HG03280 (cell line): ENCODE data around the gene RHBG.
"Not testable (repeated sequence)": the region's sequence is repeated elsewhere in the genome, so short reads cannot be mapped to it uniquely, and the experiment has no call there.

Experiments used
- ATAC-seq: cut with Tn5 transposase; IDR thresholded peaks from one replicate; pipeline ENCODE4 v1.9.1; 2021; ENCODE audit warnings: mild to moderate bottlenecking, moderate library complexity; ENCODE audit not compliant: unreplicated experiment

The RHBG gene

DNA sequence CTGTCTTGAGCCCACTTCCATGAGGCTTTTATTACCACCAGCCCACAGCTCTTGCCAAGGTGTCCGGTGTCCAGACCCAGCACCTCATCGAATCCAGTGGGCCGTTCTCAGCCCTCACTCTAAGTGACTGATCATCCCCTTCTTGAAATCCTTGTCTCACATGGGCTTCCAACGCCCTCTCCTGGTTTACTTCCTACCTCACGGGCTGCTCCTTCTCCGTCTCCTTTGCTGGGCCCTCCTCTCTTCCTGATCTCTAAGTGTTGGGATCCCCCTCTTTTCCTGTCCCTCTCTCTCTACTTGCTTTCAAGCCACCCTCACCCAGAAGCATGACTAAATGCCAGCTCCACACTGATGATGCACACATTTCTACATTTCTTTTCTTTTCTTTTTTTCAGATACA is 9.0 kb upstream of the RHBG start:
- no peak for ATAC-seq

DNA sequence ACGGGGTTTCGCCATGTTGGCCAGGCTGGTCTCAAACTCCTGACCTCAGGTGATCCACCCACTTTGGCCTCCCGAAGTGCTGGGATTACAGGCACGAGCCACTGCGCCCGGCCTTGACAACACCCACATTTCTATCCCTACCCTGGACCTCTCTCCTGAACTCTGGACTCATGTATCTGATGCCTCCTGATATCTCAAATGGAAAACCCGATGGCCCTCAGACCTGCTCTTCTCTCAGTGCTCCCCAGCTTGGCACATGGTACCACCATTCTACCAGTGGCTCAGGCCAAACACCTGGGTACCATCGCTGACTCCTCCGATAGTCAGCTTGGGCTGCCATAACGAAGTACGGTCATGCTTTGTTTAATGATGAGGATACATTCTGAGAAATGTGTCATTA is 8.5 kb upstream of the RHBG start:
- ATAC-seq, result no peak

DNA sequence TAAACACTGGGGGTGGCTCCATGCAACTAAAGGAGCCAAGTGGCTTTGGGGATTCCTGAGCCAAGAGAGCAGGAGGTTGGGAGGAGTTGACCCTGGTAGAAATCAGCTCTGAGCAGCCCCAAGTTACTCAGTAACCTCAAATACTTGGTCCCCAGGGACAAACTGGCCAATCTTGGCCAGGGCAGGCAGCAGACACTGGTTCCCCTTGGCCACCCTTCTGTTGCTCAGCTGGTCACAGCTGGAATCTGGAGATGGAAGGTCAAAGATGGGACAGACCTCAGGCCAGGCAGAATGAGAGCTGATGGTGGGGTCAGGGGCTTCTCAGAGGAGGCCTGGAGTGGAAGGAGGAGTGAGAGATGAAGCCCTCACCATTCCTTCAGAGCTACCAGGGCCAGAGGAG is 3.3 kb upstream of the RHBG start:
- ATAC-seq, result no peak

DNA sequence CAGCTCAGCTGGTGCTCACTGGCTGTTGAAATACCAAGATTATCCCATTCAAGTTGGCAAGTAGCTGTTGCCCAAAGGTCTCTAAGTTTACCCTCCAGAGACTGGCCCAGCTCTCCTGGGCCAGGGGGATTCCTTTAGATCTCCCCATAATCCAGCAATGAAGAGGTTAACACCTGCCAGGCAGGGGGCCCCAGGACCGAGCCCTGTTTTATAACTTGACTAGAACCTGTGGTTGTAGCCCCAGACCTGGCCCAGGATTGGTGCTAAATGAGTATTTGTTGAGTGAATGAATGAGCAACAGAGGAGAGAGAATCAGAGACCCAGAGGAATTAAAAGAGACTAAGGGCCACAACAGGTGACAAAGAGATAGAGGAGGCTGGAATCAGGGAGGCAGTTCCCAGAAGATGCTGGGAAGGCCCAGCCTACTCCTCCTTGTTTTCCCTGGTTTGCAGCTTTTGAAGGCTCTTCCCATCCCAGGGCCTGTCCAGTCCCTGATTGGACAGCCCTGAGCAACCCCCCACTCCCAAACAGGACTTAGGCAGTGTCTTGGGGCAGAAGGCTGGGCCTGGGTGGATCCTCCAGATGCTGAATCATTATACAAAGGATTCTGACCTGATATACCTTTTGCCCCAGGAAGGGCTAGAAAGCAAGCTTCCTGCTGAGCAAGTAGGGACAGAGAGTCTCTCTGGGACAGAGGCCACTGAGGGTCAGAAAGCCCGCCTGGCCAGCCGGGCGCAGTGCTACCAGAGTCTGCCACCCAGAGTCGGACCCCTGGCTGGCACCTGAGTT is 2.4 kb upstream of the RHBG start:
- ATAC-seq, result no peak

DNA sequence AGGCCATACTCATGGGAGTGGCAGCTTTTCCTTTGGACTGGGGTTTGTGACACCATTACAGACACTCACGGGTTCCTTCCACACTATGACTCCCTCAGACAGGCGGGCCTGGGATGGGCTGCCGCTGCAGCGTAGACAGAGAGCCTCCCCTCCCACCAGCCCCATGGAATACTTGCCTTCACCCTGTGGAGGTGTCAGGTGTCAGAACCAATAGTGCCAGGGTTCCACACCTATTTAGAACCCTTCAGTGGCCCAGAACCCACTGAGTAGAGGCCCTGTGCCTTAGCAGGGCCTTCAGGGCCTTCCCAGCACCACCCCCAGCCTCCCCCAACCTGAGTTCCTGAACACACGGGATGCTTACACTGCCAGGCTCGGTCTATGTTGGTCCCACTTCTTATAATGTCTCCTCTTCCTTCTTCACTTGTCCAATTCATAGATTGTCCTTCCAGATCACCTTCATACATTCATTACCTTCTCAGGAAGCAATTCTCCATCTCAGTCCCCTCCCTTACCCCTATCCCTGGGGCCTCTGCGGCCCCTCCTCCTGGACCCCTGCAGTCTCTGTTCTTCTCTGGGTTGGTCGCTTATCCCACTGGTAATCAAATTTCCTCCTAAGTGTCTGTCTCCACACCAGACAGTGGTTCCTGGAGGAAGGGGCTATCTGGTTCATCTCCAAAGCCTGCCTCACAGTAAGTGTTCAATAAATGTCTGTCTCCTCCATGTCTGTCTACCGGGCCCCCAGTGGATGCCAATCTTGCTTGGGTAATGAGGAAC is 1.4 kb upstream of the RHBG start:
- ATAC-seq, result no peak

DNA sequence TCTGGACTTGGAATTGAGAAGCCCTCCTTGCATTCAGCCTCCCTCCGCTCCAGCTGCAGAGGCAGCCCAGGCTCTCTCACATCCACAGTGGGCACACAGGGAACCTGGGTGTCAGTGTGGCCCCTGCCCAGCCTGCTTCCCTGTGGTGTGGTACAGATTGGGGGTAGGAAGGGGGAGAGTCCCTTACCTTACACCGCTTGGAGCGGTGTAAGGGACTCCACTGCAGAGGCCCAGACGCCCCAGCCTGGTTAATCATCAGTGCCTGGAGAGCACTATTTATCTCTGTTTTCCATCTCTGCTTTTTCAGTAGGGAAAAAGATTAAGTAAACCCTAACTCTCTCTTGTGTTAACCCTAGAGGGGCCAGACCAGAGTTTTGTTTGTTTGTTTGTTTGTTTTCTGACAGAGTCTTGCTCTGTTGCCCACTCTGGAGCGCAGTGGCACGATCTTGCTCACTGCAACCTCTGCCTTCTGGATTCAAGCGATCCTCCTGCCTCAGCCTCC is 803 bp upstream of the RHBG start:
- no peak for ATAC-seq

DNA sequence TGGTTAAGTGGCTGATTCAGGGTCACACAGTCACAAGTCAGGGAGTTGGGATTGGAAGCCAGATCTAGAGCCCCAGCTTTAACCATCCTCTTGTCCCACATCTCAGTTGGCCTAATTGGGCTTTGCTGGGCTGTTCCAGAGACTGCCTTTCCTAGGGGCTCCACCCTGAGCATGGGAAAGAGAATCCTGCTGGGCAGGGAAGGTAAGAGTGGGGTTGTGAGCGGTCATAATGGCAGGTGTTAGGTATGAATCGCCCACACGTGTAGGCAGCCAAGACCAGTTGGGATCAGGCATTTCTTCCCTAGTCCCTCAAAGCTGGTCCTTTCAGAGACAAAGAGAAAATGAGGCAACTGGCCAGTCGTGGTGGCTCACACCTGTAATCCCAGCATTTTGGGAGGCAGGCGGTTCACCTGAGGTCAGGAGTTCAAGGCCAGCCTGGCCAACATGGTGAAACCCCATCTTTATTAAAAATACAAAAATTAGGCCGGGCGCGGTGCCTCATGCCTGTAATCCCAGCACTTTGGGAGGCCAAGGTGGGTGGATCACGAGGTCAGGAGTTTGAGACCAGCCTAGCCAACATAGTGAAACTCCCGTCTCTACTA is 775 bp downstream of the RHBG start:
- ATAC-seq, result not testable (repeated sequence)

DNA sequence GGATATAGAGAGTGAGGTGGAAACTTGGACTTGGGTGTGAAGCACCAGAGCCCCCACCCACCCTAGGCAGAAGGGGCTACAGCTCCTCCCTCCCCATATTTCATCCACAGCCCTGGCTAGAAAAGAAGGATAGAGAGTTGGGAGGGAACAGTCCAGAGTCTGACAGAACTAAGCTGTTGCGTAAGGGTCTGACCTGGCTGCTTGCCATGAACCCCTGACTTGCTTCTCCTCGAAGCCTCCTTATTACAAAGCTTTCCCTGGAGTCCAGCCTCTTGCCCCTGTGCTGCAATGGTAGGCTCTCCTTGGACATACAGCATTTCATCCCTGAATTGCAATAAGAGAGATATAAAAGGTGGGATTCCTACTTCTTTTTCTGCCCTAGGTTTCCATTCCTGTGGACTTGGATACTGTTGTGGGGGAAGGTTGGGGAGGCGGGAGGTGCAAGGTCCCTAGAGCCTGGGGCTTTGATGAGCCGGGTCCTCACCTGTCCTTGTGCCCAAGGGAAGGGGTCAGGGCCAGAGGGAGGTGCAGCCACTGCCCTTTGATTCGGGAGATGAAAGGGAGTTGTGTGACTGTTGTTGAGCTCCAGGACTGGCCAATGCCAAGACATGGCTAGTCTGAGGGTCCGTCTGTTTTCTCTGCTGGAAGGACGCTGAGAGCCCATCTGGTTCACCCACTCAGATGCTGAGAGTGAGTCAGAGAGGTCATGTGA is 2.7 kb downstream of the RHBG start:
- ATAC-seq, result no peak

DNA sequence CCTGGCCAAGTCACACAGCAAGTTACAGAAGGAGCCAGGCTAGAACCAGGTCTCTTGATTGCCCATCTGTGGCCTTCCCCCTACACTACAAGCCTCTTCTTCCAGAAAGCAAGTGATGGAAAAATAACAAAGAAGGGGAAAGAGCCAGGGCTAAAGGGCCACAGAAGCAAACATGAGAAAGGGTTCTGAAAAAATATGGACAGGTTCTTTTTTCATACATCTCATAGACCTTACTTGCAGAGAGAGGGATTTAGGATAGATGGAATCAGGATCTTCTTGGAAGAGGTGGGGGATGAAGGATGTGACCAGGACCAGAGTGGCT is 3.2 kb downstream of the RHBG start:
- ATAC-seq, result no peak

DNA sequence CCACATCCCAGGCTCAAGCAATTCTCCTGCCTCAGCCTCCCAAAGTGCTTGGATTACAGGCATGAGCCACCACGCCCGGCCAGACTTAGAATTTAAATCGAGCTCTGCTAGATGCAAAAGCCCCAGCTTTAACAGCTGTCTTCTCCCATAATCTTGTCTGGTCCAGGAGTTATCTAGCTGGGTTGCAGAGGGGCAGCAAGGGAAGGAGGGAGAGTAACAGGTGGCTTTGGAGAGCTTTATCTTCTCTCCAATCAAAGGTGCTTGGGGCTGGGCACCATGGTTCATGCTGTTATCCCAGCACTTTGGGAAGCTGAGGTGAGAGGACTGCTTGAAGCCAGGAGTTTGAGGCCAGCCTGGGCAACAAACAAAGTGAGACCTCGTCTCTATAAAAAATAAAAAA is 3.9 kb downstream of the RHBG start:
- ATAC-seq, result no peak

DNA sequence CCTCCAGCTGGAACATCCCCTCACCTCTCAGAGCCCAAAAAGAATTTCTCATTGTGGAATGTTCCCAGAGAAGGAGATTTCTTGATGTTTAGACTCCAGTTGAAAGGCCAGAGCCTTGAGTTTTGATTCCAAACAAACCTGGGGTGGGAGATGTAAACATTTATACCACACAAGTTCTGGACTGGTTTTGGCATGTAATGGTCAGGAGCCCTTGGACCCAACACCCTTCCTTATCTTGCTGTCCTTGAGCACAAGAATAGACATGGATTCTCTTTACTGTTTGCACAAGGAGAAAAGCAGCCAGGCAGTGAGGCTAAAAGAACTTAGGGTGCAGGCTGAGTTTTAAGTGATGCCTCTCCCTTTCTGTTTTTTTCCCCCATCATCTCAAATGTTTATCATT is 4.5 kb downstream of the RHBG start:
- ATAC-seq, result no peak

DNA sequence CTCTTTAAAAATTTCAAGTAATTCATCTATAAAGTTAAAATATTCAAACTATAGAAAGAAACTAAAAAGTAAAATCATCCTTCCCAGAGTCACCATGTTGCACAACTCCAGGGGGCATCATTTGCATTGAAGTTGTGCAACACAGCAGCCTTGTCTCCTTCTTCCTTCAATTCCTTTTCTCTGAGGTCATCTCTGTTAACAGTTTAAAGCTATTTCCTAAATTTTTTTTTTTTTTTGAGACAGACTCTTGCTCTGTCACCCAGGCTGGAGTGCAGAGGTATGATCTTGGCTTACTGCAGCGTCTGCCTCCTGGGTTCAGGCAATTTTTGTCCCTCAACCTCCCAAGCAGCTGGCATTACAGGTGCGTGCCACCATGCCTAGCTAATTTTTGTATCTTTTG is 7.1 kb downstream of the RHBG start:
- ATAC-seq, result no peak

DNA sequence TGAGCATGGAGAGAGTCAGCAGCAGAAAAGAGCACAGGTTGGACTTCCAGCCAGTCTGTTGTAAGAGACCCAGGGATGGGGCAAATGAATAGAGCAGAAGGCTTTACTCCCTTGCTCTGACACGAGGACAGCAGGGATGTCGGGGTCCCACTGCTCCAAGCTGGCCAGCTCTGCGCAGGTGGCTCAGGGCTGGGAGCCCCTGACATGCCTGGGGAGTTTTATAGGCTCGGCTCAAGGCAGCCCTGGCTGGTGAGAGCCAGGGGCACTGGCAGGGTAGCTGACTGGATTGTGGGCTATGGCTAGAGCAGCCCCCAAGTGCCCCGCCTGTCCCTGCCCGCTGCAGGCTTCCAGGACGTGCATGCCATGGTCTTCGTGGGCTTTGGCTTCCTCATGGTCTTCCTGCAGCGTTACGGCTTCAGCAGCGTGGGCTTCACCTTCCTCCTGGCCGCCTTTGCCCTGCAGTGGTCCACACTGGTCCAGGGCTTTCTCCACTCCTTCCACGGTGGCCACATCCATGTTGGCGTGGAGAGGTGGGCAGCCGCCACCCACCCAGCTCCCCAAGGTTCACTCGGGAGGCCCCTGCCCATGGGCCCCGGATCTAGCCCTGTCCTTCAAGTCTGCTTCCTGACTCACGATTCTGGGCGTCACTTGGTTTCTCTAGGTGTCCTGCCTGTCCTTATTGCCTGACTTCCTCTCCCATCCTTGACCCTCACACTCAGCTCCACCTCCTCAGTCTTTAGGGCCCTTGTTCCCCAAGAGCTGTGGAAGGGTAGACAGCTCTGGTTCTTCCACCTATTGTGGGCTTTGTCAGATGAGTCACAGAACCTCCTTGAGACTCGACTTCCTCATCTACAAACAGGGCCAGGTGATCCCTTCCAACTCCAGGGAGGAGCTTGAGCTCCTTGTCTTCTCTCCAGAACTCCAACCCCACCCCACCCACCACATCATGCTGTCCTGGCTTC is 8.2 kb downstream of the RHBG start:
- ATAC-seq, result no peak

DNA sequence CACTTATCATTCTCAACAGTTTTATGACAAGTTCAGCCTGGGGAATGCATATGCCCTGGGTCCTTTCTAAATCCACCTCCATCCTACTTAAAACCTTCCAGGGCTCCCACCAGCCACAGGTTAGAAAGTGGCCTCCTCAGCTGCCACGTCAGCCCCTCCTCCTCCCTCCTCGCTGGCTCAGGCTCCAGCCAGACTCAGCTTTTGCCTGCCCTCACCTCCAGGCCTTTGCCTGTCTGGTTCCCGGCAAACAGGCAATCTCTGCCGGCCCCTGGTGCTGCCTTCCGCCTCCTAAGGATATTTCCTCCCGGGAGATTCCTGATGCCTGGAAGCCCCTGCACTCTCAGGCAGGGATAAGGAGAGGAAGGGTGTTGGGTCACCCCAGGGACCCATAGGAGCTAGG is 9.5 kb downstream of the RHBG start:
- no peak for ATAC-seq

DNA sequence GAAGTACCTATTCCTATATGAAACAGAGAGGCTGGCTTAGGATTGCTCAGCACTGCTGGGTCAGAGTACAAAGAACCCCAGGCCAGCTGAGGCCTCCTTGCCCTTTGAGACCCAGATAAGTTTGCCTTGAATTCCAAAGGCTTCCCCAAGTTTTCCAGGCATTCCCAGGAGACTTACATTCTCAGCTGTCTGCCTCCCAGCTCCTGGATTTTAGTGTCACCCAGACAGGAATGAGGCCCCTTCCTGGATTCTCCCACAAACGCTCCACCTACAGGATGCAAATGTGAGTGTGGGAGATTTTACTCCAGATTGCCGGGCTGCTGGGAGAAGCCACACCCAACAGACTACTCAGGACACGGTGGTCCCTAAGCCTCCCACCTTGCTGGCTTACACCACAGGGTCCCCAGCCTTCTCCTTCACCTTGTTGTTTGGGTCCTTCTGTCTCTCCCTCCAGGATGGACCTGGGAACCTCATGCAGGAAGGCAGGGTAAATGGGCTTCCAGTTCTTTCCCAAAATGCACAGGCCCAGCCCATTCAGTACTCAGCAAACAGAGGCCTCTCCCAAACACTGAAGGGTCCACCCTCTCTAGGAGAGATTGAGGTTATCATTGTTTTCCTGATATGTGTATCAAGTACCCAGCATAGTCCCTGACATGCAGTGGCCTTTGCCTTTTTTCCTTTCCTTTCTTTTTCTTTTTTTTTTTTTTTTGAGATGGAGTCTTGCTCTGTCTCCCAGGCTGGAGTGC is 10.6 kb downstream of the RHBG start:
- no peak for ATAC-seq

DNA sequence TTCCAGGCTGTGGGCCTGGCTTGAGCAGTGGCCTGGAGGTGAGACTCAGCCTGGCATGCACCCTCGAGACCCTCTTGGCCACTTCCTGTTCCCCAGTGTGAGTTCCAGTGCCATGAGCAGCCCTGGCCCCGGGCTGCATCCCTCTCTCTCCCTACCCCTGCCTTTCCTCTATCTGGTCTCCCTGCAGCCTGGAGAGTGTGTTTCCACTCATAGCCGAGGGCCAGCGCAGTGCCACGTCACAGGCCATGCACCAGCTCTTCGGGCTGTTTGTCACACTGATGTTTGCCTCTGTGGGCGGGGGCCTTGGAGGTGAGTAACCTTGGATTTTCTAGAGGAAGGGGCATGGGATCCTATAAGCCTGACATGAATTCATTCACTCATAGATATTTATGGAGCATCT is 13.6 kb downstream of the RHBG start:
- no peak for ATAC-seq

DNA sequence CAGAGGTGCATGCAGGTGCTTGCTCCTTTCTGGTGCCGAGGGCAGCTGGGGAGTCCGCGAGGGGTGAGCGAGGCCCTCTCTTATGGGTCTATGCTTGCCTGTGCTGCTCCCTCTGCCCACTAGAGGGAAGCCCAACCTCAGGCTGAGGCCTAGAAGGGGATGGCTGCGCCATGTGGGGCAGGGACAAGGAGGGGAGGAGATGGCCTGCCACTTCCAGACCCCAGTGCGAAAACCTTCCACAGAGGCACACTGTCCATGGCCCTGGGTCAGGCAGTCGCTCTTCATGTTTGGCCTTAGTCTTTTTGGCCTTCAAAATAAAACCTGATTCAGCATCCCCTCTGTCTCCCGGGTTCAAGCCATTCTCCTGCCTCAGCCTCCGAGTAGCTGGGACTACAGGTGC is 14.0 kb downstream of the RHBG start:
- ATAC-seq, result no peak

DNA sequence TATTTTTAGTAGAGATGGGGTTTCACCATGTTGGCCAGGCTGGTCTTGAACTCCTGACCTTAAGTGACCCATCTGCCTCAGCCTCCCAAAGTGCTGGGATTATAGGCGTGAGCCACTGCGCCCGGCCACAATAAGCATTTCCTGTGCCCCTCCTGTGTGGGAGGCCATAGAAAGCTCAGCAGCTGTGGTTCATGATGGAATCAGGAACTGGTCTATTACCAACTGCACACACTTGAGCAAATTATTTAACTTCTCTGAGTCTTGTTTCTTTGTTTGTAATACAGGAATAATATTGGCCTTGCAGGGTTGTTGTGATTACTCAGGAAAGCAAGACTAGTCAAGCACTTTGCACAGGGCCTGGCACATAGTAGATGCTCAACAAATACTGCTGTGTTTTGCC is 15.0 kb downstream of the RHBG start:
- ATAC-seq, result no peak

DNA sequence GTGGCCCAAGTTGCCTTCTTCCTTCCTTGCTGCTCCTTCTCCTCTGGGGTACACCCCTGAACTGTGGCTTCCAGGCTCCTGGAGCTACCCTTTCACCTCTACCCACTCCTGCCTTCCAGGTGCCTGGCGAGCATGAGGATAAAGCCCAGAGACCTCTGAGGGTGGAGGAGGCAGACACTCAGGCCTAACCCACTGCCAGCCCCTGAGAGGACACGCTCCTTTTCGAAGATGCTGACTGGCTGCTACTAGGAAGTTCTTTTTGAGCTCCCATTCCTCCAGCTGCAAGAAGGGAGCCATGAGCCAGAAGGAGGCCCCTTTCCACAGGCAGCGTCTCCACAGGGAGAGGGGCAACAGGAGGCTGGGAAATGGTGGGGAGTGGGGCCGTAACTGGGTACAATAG is 15.6 kb downstream of the RHBG start:
- ATAC-seq, result no peak
